ENCODE results near the gene IMMT. TPM values are rescaled to one million over a fixed set of nuclear protein-coding genes. Genes with fewer than 3 reads are reported as not detected.

The IMMT gene
- total RNA-seq, 1 donor from 2014 or later, result 91.6 TPM

Other genes starting within 250 kb of the IMMT start
- gene POLR1A, start 89.6 kb downstream of the IMMT start, total RNA-seq, result 67.6 TPM
- 125 TPM for gene PTCD3, start 89.2 kb downstream of the IMMT start, total RNA-seq
- 42.1 TPM for gene MRPL35, start 4.0 kb upstream of the IMMT start, total RNA-seq
- gene REEP1, start 142.2 kb upstream of the IMMT start, total RNA-seq, result 15.5 TPM
- gene KDM3A, start 245.9 kb upstream of the IMMT start, total RNA-seq, result 59.1 TPM

Data from ureter (tissue), 1 donor.